GM12801 (cell line): ENCODE measurements around the gene ALG12.

Experiments
- CTCF ChIP-seq: IDR thresholded peaks from one replicate; pipeline ENCODE4 v1.5.1; 2011; ENCODE audit warnings: control low read depth; ENCODE audit not compliant: insufficient read length; ENCODE audit errors: extremely low read depth

Gene ALG12

GRCh38 chr22:49884503-49885260 is 33.6 kb downstream of the ALG12 start:
- TF ChIP-seq CTCF, result no peak

- no peak for TF ChIP-seq CTCF
These were observed 34.2 kb downstream of the ALG12 start for GRCh38 chr22:49884075-49884474.

- no peak for TF ChIP-seq CTCF
These were observed 35.0 kb downstream of the ALG12 start for GRCh38 chr22:49883294-49883640.

GRCh38 chr22:49882519-49883293 is 35.5 kb downstream of the ALG12 start:
- no peak for TF ChIP-seq CTCF

- no peak for TF ChIP-seq CTCF
These were observed 36.4 kb downstream of the ALG12 start for GRCh38 chr22:49881856-49882255.

- TF ChIP-seq CTCF, result no peak
These were observed 38.0 kb downstream of the ALG12 start for GRCh38 chr22:49880281-49880680.

GRCh38 chr22:49879871-49880270 is 38.4 kb downstream of the ALG12 start:
- TF ChIP-seq CTCF, result no peak
